GM18951 (cell line): Measurements from ENCODE around the gene RTRAF.

Experiments
- POLR2A ChIP-seq: IDR thresholded peaks from 4 replicates; pipeline ENCODE4 v1.6.1; 2011; ENCODE audit warnings: mild to moderate bottlenecking; ENCODE audit not compliant: insufficient read length, insufficient read depth; ENCODE audit errors: extremely low read depth
- in situ Hi-C: fragments of 300-500 bp; cut with MboI; formaldehyde crosslinking; loops from one replicate; pipeline ENCODE4 v1.12.0; 2022; ENCODE audit warnings: low sequenced_read_pairs, mixed read lengths, inconsistent platforms; ENCODE audit not compliant: unreplicated experiment

Gene RTRAF

DNA sequence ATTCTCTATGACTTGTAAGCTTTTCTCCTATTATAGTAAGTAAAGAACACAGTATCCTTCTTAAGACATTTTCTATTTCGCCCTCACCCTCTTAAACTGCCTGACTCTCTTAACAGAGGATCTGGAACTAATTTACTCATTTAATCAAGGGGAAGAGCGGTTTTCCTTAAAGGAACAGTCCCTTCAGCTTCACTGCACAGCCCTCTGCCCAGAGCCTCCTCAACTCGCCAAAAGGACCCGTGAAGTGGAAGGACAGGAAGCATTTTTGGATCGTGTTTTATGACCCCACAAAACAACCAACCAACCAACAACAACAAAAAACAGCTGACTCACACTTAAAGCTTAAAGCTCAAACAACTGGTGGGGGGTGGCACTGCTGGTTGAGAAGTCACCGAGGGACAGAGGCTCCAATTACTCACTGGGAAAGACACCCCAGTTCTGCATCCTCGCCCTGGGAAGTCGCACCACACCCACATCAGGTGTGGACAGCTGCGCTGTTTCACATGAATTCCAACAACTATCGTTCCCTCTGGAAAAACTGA, 43.8 kb downstream of the RTRAF start:
- in situ Hi-C loops, result no loop called here
- no peak for TF ChIP-seq POLR2A

DNA sequence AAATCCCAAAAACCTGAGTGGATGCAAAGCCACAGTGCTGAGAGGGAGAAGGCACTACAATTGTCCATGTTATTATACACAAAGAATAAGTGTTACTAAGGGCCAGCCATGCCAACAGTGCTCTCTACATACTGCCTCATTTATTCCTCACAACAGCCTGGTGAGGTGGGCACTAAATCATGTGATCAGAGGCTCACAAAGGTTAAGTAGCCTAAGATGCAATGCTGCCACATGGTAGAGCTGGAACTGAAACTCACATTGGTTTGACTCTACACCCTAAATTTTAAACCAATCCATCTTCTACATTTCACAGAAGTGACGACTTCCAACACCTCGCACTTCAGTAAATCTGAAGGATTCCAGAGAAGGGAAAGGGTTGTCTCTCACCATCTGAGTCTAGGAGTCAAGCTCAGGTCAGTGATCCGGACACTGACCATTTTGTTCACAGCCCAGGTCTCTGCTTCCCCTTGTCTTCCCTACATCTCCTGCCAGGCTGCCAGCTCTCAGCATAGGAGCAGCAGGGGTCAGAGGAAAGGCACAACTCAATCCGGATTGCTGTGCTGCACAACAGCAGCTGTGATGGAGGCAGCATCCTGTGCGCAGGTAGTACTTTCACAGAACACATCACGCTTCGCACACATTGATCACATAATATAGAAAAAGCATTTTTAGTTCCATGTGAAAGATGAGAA, 49.9 kb downstream of the RTRAF start:
- in situ Hi-C loops, result no loop called here

DNA sequence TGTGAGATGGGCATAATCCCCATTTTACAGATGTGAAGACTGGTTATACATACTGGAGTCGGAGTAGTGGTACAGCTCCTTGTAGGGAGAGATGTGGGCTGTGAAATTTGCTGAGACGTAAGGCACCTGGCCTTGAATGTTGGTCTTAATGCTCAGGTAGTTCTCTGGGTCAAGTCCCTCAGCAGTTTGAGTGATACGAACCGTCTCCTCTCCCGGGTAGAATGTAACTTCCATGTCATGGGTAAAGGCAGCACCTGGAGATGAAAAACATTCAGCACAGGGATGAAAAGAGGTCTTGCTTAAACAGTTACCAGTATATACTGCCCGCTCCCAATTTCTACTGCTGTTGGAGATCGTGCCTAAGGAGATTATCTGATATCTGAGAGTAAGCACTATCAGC, 51.3 kb downstream of the RTRAF start:
- in situ Hi-C loops, result no loop called here
- TF ChIP-seq POLR2A, result no peak

More for the DNA sequence above, 49.9 kb downstream of the RTRAF start:
- TF ChIP-seq POLR2A, result no peak

DNA sequence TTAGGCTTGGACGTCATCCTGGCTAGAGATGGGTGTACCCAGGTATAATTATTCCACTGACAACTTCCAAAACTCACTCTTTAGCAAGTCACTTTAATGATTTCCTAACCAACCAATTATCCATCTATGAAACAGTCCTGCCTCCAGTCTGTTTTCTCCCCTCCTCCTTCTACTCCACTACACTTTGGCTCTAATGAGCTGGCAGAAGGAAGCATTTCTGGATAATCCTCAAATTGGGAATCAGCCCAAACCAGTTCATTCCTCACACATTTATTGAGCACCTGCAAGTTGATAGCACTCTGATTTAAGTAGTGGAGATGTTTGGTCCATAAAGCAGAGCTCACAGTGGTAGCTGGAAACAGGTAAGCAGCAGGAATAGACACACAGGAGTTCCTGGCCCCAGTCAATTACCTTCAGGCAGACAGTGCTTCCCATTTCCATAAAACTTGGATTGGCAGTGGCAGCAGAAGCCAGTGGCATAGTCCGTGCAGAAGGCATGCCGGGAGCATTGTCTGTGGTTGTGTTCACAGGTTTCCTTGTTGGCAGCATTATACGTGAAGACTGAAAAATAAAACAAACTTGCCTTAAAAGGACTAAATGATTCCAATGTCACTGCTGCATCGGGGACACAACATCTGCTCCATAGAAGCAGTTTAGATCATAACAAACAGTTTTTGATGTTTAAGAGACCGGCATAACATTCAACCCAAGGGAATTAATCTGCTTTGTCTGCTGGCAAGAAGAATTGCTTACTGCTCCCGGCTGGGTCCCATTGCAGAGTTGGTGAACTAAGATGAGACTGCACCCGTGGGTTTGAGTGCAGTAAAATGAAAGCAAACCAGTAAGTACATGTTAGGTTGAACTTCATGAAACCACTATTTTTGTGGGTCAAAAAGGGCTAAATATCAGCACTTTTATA, 53.3 kb downstream of the RTRAF start:
- in situ Hi-C loops, result no loop called here
- TF ChIP-seq POLR2A, result no peak

DNA sequence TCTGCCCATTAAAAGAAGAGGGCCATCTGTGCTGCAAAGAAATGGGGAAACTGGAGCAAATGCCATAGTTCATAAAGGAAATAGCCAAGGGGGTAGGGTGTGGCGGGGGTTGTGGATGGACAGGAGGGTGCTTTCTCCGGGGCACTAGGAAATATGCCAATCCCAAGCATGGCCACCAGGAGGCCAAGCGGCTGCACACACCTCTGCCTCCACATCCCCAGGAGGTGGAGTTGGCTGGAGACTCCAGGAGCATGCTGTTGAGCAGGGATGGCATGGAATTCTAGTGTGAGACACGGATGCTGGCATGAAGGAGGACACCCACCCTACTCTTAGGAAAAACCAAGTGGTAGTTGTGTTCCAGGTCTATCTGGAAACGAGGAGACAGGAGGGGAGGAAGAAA, 54.3 kb downstream of the RTRAF start:
- in situ Hi-C loops, result no loop called here
- TF ChIP-seq POLR2A, result no peak

DNA sequence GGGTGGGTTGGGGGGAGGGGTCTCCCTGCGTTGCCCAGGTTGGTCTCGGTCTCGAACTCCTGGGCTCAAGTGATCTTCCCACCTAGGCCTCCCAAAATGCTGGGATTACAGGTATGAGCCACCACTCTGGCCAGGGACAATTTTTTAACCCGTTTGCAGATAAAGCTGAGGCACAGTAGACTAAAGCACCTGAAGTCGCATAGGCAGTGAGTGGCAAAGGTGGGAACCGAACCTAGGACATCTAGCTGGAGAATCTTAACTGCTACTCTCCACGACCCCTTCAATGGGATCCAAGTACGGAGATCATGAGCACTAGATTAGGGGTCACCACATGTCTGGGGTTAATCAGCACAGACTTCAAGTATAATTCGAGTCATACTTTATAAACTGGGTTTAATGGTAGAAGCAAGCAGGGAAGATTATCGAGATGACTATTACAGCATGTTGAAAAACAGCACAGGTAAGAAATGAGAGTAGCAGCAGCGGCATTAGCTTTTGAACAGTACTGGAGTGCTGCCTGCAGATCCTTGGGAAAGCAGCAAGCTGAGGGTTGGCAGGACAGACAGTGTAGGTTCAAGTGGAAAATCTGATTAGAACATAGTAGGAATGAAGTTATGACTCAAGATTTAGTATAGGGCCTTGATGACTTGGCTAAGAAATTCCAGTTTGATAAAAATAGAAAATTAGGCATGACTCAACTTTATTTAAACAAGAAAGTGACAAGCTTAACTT, 55.6 kb downstream of the RTRAF start:
- TF ChIP-seq POLR2A, result no peak
- in situ Hi-C loops, result no loop called here

DNA sequence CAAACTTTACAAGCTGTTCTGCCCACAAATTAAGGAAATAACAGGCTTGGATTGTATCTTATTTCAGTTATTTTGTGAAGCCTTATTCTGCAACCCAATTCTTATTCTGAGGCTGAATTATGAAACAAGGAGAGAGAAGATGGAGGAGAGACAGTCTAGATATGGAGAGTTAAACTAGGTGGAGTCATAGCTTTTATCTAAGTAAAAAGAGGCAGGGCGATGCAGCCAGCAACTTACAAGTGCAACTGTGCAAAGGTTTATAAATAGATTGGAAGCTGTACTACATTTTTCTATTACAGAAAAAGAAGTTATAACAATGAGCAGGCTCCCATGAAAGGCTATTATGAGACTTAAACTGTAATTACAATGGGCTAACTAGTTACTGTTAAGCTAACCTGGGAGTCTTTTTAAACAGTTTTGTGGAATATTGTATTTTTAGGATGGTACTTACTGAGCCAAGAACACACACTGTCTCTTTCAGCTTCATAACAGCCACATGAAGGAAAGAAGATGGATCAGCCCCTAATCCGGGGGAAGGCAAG, 57.1 kb downstream of the RTRAF start:
- in situ Hi-C loops, result no loop called here
- TF ChIP-seq POLR2A, result no peak

DNA sequence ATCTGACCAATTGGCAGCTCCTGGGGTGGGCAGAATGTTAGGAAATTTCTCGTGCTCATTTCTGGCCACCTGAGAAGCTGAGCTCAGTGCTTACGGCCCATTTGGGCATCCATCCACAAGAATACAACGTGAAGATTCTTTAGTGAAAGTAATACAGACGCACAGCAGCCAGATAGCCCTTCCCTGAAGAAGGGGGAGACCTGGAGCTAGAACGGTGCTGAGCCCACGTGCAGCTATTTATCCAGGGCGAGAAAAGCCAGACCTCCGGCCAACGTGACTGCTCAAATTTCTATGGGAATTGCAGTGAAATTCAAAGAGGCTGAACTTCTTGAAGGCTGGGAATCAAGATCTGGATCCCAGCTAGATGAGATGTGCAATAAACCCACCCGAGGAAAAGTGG, 58.8 kb downstream of the RTRAF start:
- no peak for TF ChIP-seq POLR2A
- in situ Hi-C loops, result no loop called here

DNA sequence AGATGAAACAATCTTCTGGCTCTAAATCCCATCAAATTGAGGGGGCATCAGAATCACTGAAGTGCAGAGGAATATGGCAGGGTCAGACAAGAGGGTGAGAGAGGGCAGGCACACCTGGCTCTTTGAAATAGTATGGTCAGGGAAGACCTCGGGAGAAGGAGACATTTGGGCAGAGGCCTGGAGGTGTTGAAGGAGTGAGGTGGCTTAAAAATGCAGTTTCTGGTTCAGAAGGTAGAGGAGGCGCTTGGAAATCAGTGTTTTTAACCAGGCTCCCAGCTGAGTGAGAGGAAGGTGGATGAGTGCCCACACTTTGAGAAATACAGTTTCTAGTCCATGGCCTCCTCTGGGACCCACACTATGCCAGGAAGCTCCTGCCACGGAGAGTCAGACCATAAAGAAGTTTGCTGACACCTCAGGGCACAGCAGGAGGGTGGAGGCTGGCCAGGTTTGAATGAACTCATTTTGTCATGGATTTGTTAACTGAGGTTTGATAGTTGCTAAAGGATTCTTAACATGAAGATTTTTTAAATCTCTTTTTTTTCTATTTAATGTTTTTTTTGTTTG, 59.4 kb downstream of the RTRAF start:
- TF ChIP-seq POLR2A, result no peak
- in situ Hi-C loops, result no loop called here

DNA sequence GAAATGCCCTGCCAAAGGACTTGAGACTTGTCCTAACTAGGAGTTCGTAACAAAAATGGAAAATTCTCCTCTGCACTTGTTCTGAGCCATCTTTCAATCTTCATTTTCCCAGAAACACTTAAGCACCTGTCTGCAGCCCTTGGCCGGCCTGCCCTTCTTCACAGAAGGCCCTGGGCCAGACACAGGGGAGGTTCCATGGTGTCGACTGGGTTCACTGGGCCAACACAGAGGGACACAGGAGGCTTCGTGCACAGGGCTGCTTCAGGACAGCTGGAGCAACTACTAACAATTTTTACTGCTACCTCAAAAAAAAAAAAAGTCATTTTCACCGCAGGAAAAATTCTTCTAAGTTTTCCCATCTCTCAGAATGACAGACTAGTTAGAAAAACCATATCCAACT, 59.9 kb downstream of the RTRAF start:
- TF ChIP-seq POLR2A, result no peak
- in situ Hi-C loops, result no loop called here

DNA sequence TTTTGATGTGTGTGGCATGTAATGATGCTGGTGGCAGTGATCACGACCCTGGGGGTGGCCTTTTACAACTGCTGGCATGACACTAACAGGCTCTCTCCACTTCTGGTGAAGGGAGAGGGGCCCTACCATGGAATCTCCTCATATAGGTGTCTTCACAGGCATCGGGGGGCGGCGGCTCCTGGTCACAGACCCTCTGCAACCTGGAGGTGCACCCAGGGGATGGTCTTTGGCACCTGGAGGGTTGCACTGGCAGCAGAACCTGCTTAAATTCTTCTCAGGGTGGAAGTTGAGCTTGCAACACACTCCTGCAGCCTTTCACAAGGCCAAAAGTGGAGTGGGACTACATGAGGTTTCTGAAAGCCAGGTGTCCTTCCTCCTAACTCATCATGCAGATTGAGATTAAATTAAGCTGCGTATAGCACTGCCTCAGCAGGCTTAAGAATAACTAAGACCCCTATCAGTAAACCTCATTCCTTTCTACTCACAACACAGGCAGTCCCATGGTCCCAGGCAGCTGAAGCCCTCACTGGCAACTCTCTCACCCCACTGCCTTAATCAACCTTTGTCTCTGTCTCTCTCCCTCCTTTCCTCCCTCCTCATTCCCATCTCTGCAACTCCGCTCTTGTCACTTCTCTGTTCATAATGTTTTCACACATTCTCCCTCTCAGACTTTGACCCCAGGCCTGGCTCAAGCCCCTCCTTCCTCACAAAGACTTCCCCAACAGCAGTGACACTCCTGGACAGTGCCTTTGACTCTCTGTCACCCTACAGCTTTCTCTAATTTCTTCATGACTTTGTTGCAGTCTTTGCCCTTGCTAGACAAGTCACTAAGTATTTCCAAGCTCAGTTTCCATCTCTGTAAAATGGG, 60.6 kb downstream of the RTRAF start:
- TF ChIP-seq POLR2A, result no peak
- in situ Hi-C loops, result no loop called here

DNA sequence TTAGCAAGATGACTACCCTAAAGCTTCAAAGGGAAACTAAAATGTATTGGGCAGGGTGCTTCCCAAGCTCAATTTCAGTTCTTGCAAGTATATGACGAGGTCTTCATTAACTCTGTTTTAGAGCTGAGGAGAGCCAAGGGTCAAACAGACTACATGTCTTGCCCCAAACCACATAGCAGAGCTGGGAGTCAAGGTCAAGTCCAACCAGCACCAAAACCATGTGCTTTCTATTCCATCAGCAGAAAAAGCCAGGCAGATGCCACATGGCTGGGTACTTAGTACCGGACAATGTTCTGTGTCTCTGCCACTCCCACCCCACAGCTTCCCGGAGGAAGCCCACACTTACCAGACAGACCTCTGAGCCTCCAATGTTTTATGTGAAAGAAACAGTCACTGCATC, 61.9 kb downstream of the RTRAF start:
- in situ Hi-C loops, result no loop called here
- TF ChIP-seq POLR2A, result no peak
